Fibroblast of the conjunctiva (primary cell): Measurements from ENCODE around the gene CCT8.
A peak's percentile ranks its signal among the peaks of the same experiment; 100 is the strongest.

Experiments
- DNase-seq: peaks from one replicate; pipeline ENCODE4 v3.0.0-alpha.2; 2010; ENCODE audit warnings: low read depth

CCT8 gene

GRCh38 chr21:29073222-29074006 is at the start of gene CCT8:
TSS of gene CCT8 (minus strand) at chr21:29073648. CDS start at chr21:29073590, 58 bp downstream.
- peak; percentile 99 for DNase-seq

- no peak for DNase-seq
Observed at GRCh38 chr21:29121759-29122158, 48.3 kb upstream of the CCT8 start.

GRCh38 chr21:29117372-29117955 is 44.0 kb upstream of the CCT8 start:
- DNase-seq: no peak

- no peak for DNase-seq
Observed at GRCh38 chr21:29115899-29116298, 42.5 kb upstream of the CCT8 start.

- DNase-seq: peak; percentile 75
Observed at GRCh38 chr21:29114765-29115500, 41.5 kb upstream of the CCT8 start.

- DNase-seq: no peak
Observed at GRCh38 chr21:29105218-29105617, 31.8 kb upstream of the CCT8 start.

- no peak for DNase-seq
Observed at GRCh38 chr21:29104239-29104708, 30.8 kb upstream of the CCT8 start.

GRCh38 chr21:29102791-29103257 is 29.4 kb upstream of the CCT8 start:
- no peak for DNase-seq

- DNase-seq: no peak
Observed at GRCh38 chr21:29098156-29098555, 24.7 kb upstream of the CCT8 start.

GRCh38 chr21:29096218-29097015 is 23.0 kb upstream of the CCT8 start:
- no peak for DNase-seq

GRCh38 chr21:29092102-29092959 is 18.9 kb upstream of the CCT8 start:
- no peak for DNase-seq

- no peak for DNase-seq
Observed at GRCh38 chr21:29091033-29091432, 17.6 kb upstream of the CCT8 start.

- no peak for DNase-seq
Observed at GRCh38 chr21:29085106-29085752, 11.8 kb upstream of the CCT8 start.

- no peak for DNase-seq
Observed at GRCh38 chr21:29084372-29084771, 10.9 kb upstream of the CCT8 start.

GRCh38 chr21:29083306-29083705 is 9.9 kb upstream of the CCT8 start:
- DNase-seq: no peak

- no peak for DNase-seq
Observed at GRCh38 chr21:29082046-29082815, 8.8 kb upstream of the CCT8 start.

- no peak for DNase-seq
Observed at GRCh38 chr21:29080454-29080941, 7.0 kb upstream of the CCT8 start.

GRCh38 chr21:29078869-29079767 is 5.7 kb upstream of the CCT8 start:
- no peak for DNase-seq
